Ishikawa (cell line): ENCODE results near the gene HOXC5.

Experiments
- CEBPB ChIP-seq: IDR thresholded peaks from 2 replicates; pipeline ENCODE4 v1.6.1; 2012
- CREB1 ChIP-seq: IDR thresholded peaks from 2 replicates; pipeline ENCODE4 v1.6.1; 2012; ENCODE audit warnings: low read depth
- EGR1 ChIP-seq: IDR thresholded peaks from 2 replicates; pipeline ENCODE4 v1.6.1; 2012
- EP300 ChIP-seq: IDR thresholded peaks from 2 replicates; pipeline ENCODE4 v1.6.1; 2012; ENCODE audit warnings: borderline replicate concordance
- FOXM1 ChIP-seq: IDR thresholded peaks from 2 replicates; pipeline ENCODE4 v1.6.1; 2012; ENCODE audit warnings: low read depth, borderline replicate concordance
- MAX ChIP-seq: IDR thresholded peaks from 2 replicates; pipeline ENCODE4 v1.6.1; 2012
- NFIC ChIP-seq: IDR thresholded peaks from 2 replicates; pipeline ENCODE4 v1.6.1; 2012
- RAD21 ChIP-seq: IDR thresholded peaks from 2 replicates; pipeline ENCODE4 v1.6.1; 2012; ENCODE audit warnings: low read depth
- TAF1 ChIP-seq: IDR thresholded peaks from 2 replicates; pipeline ENCODE4 v1.6.1; 2012; ENCODE audit warnings: low read depth, mild to moderate bottlenecking
- TCF12 ChIP-seq: IDR thresholded peaks from 2 replicates; pipeline ENCODE4 v1.6.1; 2012; ENCODE audit warnings: low read depth
- TEAD4 ChIP-seq: IDR thresholded peaks from 2 replicates; pipeline ENCODE4 v1.6.1; 2012
- YY1 ChIP-seq: IDR thresholded peaks from 2 replicates; pipeline ENCODE4 v1.6.1; 2012; ENCODE audit warnings: low read depth
- ZBTB7A ChIP-seq: IDR thresholded peaks from 2 replicates; pipeline ENCODE4 v1.6.1; 2012; ENCODE audit warnings: low read depth
- TF ChIP-seq, protein P1 (sequence below): IDR thresholded peaks from 2 replicates; pipeline ENCODE4 v1.6.1; 2012
- TF ChIP-seq, protein P2 (sequence below): IDR thresholded peaks from 2 replicates; pipeline ENCODE4 v1.6.1; 2012; ENCODE audit warnings: low read depth, mild to moderate bottlenecking

HOXC5 gene

DNA sequence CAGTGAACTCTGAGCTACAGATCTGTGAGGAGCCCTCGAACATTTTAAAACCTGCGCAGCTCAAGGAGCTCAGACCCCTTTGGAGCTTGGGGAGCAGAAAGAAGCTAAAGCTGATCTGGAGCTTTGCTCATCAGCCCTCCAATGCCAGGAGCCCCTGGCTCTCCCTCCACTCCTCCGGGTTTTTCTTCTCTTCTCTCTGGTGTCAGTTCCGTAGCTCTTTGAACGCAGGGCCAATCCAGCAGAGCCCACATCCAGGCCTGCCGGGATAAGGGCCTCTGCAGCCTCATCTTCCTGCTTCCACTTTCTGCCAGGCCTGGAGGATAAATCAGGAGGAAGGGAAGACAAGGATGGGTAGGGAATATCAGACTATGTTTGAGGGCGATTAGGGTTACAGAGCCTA is 26.8 kb downstream of the HOXC5 start:
- no peak for TF ChIP-seq TEAD4
- no peak for TF ChIP-seq NFIC
- no peak for TF ChIP-seq MAX
- no peak for TF ChIP-seq EP300
- TF ChIP-seq TAF1, result no peak
- TF ChIP-seq YY1, result no peak
- TF ChIP-seq RAD21, result no peak
- no peak for TF ChIP-seq ZBTB7A

DNA sequence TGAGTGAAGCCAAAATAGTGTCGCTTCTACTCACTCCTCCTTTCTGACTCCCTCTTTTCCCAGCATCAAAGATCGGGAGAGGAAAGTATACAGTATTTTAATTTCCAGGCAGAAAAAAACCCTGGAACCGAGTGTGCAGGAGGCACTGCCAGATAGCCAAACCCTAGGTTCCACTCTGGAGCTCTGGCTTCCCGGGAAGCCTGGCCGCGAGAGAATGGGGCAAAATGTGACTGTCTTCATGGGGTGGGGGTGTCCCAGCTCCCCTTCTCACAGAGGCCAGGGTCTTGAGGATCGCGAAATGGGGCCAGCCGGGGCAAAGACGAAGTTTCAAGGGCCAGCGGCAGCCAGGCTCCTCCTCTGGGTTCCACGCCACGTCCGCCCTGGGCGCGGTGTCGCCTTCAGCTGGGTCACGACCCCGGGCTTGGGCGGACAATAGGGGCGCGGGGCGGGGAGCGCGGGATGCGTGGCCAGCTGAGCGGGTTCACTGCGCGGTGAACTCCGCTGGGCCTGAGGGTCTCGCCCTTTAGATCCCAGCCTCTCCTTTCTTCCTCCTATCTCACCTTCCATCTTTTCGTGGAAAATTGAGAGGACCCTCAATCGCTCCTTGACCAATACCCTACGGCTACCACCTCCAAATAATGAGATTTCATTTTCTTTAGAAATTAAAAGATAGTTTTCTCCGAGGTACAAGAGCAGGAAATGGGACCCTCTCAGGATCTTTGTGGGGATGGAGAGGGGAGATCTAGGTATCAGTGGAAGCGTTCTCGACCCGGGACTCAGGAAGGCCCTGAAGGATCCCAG is 27.5 kb downstream of the HOXC5 start:
- TF ChIP-seq, protein P1, sequence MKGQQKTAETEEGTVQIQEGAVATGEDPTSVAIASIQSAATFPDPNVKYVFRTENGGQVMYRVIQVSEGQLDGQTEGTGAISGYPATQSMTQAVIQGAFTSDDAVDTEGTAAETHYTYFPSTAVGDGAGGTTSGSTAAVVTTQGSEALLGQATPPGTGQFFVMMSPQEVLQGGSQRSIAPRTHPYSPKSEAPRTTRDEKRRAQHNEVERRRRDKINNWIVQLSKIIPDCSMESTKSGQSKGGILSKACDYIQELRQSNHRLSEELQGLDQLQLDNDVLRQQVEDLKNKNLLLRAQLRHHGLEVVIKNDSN, result no peak

DNA sequence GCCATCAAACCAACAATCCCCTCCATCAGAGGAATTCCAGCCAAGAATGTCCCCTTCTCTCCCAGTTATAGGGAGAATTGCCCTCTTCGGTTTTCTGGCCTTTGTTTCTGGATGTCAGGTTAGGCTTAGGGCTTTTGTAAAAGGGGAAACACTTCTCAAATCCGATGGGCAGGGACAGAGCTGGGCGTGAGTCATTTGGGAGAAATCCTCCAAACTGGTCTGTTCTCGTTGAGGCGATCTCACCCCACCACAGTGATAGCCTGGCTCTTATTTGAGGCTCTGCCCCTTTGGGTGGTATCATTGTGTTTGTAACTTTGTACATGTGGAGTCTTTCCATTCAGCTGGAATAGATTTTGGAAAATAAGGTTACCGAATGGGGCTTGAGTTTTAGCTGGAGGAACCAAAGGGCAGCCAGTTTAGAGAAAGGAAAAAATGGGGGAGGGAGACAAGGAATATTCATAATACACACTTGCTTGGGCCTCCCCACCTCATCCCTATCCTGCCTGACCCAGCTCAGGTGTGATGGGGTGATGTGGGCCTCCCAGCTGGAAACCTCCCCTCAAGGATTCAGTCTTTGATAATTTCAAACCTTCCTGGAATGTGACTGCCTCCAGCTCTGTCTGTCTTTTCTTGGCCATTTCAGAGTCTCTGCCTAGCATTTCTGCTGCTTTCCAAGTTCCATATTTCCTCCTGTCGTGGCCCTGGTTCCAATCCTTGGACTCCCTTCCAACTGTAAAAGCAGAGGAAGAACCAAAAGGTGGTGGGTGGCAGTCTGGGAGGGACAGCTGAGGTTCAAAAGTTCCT is 28.3 kb downstream of the HOXC5 start:
- TF ChIP-seq MAX (no peak), CREB1 (no peak), ZBTB7A (no peak), YY1 (no peak), FOXM1 (no peak), TEAD4 (no peak), NFIC (no peak), EP300 (no peak), TAF1 (no peak), CEBPB (no peak)
- TF ChIP-seq, protein P2, sequence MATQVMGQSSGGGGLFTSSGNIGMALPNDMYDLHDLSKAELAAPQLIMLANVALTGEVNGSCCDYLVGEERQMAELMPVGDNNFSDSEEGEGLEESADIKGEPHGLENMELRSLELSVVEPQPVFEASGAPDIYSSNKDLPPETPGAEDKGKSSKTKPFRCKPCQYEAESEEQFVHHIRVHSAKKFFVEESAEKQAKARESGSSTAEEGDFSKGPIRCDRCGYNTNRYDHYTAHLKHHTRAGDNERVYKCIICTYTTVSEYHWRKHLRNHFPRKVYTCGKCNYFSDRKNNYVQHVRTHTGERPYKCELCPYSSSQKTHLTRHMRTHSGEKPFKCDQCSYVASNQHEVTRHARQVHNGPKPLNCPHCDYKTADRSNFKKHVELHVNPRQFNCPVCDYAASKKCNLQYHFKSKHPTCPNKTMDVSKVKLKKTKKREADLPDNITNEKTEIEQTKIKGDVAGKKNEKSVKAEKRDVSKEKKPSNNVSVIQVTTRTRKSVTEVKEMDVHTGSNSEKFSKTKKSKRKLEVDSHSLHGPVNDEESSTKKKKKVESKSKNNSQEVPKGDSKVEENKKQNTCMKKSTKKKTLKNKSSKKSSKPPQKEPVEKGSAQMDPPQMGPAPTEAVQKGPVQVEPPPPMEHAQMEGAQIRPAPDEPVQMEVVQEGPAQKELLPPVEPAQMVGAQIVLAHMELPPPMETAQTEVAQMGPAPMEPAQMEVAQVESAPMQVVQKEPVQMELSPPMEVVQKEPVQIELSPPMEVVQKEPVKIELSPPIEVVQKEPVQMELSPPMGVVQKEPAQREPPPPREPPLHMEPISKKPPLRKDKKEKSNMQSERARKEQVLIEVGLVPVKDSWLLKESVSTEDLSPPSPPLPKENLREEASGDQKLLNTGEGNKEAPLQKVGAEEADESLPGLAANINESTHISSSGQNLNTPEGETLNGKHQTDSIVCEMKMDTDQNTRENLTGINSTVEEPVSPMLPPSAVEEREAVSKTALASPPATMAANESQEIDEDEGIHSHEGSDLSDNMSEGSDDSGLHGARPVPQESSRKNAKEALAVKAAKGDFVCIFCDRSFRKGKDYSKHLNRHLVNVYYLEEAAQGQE, result no peak

DNA sequence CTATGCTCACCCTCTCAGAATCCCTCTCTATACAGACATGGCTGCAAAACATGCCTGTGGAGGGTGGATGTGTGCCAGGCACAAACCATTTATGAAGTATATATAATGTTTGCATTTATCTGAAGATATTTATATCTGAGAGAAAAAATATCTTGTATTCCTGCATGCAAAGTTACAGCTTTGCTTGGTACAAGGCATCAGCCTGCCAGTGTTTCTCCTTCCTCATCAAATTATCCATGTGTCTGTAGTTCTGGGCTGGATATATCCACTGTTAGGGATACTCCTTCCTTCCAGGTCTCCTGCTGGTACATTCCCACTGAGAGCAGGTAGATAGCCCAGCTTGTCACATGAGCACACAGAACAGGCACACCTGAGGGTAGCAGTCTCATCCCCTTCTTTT is 32.8 kb downstream of the HOXC5 start:
- TF ChIP-seq RAD21, result no peak
- no peak for TF ChIP-seq NFIC
- TF ChIP-seq, protein P2, result no peak
- no peak for TF ChIP-seq TAF1

- no peak for TF ChIP-seq EGR1
Measured at GRCh38 chr12:54066408-54066807, 33.6 kb downstream of the HOXC5 start.

DNA sequence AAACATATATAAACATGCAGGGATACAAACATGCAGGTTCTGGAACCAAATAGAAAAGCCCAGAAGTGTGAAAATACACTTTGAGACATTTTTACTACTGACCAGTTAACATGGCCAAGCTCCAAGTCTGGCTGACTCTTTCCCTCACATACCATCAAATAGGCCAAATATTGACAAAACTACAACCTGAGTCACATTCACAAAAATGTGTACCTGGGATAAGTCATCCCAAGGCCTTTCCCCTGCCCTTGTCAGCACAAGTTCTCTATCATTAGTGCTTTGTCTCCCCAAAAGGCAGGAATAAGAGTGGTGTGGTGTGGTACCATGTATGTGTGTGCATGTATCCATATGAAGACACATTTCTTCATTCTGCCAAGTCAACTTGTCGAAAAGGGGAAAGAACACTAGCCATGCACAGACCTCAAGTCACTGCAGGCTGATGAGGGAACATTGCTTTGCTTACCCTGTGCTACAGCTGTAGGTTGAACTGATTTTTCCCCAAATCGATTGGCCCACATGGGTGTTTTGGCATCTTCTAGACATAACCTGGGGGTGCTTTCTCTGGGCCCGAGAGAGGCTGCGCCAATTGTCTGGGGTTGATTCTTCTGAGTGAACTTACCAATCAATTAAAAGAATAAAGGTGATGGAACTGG is 35.7 kb downstream of the HOXC5 start:
- TF ChIP-seq TAF1 (no peak), NFIC (no peak), EP300 (no peak), MAX (no peak), FOXM1 (no peak), YY1 (no peak), CEBPB (no peak), ZBTB7A (no peak), TCF12 (no peak), CREB1 (no peak), TEAD4 (no peak), RAD21 (no peak), EGR1 (no peak)
- TF ChIP-seq, protein P1, result no peak
- TF ChIP-seq, protein P2, result no peak
